COLO829 (cell line): Measurements from ENCODE around the gene SZRD1.

Experiments
- DNase-seq: peaks from one replicate; pipeline ENCODE4 v3.0.0; 2012; ENCODE audit warnings: low spot score

The SZRD1 gene

DNA sequence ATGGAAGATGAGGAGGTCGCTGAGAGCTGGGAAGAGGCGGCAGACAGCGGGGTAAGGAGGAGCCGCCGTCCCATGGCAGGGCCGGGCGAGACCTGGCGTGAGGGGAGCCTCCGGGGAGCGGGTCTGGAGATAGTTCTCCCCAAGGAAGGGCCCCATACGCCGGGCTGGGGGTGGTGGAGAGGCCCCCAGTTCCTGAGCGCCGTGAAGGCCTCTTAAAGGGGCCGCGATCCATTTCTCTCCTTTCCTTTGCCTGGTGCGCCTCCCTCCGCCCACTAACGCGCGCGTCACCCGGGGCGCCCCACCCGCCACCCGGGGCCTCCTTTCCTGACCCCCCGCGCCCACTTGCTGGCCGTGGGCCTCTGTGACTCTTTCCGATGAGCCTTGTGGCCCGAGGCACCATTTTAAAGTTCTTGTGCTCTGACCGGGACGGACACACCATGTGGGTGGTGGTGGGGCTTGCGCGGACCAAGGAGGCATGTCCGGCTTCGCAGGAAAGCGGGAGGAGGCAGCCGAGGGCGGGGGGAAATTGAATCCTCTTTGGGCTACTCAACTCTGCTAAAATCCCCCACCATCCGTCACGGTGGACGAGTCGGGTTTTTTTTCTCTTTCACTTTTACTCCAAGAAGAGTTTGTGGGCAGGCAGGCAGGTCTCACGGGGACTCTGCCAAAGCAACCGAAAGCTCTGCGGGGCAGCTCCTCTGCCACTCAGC is 371 bp downstream of the SZRD1 start:
- no peak for DNase-seq

DNA sequence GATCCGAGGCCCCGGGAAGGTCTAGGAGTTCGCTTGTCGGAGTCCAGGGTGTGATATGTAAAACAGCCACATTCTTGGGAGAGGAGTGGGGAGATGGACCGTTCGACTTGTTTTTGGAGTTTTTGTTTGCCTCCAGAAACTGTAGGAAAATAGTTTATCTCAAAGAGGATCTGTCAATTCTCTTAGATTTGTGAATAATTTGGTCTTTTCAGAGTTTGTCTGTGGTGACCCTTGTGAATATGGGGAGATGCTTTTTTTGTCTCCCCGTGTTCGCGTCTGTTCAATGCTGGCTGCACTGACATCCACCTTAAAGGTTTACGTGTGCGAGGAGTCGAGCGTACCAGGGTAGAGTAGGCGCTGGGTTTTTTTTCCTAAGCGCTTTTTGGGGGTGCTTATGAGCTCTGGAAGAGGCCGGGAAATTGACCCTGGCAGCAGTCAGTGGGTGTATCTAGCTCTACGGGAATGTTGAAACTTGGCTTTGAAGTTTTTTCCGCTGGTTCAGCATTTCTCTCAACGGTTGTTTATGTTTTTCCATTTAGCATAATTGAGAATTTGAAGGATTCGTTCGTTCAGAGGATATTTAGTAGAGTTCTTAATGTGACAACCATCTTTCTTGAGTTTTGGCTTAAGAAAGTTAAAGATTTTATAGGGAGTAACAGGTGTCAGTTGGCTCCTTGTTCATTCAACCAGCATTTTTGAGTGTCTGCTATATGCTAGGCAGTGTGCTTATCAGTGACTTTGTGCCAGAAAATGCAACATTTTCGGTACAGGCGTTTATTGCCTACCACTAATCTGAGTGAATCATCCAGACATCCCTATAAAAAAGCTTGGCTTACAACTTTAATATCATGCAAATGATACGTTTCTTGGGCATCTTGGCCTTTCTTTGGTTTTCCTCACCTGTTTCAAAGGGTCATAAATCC is 1.2 kb downstream of the SZRD1 start:
- no peak for DNase-seq

DNA sequence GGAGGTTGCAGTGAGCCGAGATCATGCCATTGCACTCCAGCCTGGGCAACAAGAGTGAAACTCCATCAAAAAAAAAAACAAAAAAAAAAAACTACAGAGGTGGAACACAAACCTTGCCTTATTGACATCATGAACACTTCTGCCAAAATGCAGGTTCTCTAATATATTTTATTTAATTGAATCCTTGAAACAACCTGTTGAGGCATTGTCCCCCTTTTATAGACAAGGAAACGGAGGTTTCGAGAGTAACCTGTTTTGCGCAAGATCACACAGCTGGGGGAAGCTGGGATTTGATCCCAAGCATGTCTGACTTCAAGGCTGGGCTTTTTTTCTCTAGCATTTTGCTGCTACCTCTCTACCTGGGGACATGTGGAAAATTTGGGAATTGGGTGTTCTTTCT is 2.8 kb downstream of the SZRD1 start:
- no peak for DNase-seq

DNA sequence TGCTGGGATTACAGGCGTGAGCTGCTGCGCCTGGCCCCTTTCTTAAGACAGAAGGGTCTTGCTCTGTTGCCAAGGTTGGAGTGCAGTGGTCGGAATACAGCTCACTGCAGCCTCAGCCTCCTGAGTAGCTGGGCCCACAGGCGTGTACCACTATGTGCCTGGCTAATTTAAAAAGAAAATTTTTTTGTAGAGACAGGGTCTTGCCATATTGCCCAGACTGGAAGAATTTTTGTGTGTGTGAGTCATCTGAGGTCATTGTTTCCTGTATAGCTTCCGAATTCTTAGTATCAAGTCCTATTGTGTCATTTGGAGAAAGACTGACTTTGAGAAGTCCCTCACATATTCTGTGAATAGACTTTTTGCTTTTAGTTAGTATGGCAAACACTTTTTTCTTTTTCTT is 4.7 kb downstream of the SZRD1 start:
- no peak for DNase-seq

DNA sequence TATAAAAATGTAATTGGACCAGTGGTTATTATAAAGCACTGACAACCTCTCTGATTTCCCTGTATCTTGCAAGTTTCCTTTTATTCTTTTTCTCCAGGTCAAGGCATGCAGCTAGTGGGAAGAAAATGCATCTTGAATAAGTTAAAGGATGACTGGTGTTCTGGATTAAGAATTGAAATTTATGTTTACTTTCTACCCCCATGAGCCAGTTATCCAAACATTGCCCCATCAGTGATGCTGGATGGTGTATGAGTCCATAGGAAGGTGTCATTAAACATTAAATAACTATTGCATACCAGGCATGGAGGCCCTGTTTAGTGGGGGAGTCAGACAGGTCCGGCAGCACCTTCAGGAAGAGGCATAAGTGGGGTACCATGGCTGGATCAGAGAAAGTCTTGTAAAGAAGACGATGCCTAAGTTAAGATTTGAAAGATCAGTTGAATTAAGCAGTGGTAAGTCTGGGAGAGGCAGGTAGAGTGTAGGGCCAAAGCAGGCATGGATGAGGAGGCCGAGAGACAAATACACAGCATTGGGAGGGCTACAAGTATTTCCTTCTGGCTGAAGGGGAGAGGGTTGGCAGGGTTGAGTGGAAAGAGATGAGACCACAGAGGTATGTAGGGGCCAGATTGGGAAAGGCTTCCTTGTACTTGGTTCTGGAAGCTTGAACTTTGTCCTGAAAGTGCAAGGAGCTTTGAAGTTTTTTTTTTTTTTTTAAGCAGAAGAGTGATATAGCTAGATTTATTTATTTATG is 5.7 kb downstream of the SZRD1 start:
- DNase-seq: no peak

DNA sequence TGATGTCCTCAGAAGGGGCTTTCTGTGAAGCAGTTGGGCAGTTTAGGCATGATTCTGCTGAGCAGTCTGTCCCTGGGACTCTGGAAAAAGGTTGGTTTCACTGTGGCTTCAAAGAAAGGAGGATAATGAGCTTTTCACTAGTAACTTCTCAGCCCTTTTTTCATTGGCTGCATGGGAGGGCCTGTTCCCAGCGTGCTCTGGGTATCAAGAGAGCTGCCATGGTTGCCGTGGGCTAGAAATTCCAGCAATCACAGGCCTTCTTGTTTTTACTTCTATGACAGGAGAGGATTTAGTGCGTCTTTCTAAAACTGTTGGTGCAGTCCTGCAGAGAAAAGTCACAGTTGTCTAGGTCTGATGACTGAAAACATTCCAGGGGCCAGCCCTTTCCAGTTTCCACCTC is 7.2 kb downstream of the SZRD1 start:
- no peak for DNase-seq

DNA sequence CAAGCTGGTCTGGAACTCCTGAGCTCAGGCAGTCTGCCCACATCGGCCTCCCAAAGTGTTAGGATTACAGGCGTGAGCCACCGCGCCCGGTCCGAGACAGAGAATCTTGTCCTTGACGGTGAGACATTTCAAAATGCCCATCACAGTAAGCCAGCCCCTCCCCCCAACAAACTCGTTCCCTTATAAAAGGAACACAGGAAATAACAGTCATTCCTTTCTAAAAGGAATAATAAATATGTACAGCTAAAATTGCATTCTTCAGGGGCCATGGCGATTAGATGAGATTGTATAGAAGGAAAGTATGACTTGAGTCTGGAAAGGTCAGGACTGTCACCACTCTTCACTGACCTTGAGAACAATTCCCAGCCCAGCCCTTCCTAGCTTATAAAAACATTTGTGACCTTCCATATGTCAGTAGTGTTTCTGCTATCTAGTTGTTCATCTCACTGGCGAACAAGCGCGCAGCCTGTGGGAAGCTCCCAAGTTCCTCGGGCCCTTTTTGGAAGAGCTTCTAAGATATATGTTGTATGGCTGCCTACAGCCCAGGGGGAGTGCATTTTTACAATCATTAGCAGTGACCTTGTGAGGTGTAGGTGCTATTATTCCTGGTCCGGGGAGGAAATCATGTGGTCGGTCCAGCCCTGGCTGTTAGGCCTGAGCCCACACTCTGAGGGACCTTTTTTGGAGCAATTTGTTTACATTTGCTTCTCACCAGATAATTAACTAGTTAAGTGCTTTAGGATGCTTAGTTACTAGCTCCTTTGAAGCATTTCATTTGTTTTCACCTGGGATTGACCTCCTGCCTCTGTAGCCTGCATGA is 8.7 kb downstream of the SZRD1 start:
- DNase-seq: no peak

DNA sequence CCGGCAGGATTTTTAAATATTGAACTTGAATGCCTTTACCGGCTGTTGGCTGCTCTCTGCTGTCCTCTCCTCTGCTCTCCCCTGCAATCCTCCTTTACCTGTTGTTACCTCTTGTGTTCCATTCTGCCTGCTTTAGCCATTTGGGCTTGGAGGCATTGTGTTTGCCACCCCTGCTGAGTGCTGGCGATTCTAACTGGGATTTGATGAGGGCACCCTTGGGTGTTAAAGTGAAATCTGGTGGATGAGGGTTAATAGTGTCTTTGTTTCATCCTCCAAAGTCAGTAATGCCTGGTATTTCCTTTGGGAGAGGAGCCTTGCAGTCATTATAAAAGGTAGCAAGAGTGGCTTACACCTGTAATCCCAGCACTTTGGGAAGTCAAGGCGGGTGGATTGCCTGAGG is 9.9 kb downstream of the SZRD1 start:
- no peak for DNase-seq

DNA sequence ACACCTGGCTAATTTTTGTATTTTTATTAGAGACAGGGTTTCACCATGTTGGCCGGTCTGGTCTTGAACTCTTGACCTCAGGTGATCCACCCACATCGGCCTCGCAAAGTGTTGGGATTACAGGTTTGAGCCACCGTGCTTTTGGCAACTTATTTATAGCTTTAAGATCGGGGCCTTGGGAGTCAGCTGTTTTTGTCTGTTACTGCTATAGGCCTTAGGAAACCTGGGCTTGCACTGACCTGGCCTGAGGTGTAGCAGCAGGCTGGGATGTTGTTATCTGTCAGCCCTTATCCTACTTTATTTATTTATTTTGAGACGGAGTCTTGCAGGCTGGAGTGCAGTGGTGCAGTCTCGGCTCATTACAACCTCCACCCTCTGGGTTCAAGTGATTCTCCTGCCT is 11.4 kb downstream of the SZRD1 start:
- no peak for DNase-seq

DNA sequence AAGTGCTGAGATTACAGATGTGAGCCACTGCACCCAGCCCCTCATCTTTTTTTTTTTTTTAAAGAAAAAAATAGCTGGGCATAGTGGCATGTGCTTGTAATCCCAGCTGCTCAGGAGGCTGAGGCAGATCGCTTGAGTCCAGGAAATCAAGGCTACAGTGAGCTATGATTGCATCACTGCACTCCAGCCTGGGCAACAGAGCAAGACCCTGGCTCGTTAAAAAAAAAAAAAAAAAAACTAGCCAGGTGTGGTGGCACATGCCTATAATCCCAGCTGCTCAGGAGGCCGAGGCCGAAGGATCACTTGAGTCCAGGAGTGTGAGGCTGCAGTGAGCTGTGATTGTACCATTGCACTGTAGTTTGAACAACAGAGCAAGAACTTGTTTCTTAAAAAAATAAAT is 13.8 kb downstream of the SZRD1 start:
- DNase-seq: no peak

DNA sequence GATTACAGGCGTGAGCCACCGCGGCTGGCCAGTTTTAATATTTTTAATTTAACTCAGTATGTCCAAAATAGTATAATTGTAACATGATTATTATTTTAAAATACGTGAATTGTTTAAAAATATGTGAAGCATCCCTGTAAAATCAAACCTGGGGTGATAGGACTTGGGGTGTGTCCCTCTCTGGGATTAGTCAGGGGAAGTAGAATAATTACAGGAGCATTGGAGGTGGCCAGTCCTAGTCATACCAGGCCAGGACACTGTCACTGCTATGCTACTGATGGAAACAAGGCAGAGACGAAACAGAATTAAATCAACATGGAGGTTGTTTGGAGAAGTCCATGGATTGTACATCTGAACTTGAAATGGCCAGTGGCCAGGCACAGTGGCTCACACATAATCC is 16.8 kb downstream of the SZRD1 start:
- no peak for DNase-seq

DNA sequence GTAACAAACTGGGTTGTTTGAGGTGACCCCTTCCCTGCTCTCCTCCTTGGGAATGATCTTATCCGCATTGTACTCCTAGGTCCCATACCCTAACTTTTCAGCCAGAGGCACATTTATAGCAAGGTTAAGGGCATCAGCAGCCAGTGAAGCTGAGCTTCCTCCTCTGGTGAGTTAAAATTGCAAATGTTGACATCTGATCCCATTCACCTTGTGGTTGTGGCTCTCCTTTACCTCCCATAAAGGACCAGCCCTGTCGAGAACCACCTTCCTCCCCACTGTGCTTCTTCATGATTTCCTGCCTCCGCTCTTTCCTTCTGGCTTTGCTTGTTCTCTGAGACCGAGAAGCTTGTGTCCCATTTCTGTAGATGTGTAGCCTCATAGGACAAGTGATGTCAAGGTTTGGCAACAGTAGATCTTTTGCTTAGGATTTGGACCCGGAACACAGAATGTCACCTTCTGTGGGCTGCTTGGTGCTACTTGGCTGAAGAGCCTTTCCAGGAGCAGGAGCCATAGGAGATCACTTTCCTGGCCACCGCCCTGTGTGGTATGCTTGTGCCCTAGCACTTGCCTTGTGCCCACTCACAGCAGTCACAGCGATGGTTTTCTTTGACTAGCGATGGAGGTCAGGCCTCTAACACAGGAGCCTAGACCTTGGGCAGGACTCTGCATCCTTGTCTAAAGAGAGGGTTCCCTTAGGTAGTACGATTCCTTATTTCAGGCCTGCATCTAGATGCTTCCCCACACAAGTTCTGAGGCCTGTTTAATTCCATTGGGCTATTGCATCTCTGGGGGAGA is 18.8 kb downstream of the SZRD1 start:
- no peak for DNase-seq

DNA sequence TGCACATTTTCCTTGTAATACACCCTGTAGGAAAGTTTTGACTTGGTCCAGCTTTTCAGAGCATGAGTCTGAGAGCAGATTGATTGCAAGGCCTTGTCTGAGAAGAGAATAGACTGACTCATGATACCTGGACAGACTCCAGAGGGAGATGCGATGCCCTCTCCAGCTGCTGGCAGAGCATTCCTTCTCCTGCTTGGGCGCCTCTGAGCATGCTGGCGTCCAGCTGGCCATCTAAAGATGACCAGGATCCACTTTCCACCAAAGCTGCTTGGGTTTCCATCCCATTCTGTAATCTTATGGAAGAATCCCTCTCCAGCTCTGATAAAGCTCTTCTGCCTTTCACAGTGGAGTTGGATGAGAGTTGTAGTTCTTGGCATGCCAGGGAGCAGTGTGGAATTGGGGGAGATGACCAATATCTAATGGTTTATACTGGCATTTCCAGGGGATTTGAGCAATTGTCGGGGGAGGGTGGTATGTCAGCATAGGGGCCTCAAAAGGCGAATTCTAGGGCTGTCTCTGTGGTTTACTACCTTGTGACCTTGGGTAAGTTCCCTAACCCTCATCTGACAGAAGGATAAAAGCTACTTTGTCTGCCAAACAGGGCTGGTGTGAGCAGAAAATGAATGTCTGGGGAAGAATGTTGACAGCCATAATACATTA is 19.5 kb downstream of the SZRD1 start:
- DNase-seq: no peak

DNA sequence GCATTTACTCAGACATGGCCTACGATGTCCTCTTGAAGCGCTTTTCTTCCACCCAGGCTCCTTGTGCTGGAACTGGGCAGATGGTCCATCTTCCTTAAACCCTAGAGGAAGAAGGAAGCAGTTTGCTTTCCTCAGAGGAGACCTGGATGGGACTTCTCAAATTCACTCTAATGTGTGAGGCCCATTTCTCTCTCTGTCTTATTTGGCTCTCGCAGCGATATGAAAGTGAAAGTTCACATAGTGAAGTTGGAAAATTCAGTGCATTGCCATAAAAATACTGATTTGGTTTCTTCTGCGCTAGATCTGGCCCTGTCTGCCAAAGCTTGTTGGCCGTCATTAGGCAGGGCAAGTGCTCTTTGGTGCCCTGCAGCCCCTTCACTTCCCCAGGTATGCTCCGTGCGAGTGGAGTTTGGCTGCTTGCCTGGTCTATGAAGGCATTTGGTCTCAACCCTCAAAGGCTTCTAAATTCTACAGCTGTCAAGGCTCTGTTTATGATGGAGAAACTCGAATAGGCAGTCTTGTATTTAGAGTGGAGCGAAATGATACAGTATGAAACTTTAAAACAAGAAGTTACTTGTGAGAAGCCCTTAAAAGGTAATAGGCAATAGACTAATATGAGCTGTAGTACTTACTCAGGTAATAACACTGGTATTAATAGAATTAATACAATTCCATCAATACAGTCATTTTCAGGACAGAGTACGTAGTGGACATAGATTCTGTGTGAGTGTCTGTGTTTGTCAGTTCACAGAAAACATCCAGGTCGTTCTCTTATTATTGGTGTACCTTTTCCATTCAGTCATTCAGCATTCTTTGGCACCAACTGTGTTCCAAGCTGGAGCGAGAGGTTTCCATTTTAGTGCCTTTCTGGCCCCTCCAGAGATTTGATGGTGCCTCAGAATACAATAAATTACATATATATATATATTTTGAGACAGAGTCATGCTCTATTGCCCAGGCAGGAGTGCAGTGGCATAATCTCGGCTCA is 20.5 kb downstream of the SZRD1 start:
- DNase-seq: no peak

DNA sequence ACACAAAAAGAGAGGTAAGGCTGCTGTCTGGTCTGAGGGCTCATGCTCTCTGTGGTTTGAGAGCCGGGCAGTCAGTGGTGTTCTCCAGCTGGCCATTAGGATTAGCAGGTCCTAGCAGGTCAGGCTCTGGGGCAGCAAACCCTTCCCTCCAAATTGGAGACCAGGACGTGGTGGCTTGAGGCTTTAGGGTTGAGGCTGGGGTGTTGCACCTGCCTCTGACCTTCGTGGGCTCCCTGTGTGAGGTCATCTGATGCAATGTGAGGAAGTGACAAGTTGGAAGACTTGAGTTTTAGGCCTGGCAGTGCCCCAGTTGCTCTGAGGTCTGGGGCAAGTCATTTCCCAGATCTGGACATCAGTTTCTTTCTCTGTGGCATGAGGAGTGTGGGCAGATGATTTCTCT is 24.4 kb downstream of the SZRD1 start:
- DNase-seq: no peak

DNA sequence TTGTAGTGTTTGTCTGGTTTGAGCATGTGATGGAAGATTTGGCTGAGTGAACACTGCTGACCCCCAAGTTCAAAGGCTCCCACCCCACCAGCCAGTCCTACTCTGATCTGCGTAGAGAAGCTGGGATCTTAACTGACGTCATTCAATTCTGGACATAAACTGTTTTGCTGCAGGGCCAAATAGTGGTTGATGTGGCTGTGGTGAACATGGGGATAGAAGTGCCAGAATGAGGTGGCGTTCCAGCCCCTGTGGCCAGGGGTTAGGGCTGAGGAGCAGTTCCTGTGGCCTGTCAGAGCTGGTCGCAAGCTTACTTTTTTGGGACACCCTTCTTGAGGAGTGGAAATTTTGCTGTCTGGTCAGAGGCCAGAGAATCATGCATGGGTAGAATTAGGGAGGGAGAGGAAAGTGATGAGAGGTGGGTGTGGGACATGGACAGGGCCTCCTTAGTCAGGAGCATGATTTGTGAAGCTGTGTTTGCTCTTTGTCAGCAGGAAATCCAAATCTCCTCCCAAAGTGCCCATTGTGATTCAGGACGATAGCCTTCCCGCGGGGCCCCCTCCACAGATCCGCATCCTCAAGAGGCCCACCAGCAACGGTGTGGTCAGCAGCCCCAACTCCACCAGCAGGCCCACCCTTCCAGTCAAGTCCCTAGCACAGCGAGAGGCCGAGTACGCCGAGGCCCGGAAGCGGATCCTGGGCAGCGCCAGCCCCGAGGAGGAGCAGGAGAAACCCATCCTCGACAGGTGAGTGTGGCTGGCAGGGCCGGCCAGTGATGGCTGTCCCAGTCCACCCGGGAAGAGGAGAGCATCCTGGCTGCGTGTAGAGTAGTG is 25.9 kb downstream of the SZRD1 start:
- DNase-seq: no peak

DNA sequence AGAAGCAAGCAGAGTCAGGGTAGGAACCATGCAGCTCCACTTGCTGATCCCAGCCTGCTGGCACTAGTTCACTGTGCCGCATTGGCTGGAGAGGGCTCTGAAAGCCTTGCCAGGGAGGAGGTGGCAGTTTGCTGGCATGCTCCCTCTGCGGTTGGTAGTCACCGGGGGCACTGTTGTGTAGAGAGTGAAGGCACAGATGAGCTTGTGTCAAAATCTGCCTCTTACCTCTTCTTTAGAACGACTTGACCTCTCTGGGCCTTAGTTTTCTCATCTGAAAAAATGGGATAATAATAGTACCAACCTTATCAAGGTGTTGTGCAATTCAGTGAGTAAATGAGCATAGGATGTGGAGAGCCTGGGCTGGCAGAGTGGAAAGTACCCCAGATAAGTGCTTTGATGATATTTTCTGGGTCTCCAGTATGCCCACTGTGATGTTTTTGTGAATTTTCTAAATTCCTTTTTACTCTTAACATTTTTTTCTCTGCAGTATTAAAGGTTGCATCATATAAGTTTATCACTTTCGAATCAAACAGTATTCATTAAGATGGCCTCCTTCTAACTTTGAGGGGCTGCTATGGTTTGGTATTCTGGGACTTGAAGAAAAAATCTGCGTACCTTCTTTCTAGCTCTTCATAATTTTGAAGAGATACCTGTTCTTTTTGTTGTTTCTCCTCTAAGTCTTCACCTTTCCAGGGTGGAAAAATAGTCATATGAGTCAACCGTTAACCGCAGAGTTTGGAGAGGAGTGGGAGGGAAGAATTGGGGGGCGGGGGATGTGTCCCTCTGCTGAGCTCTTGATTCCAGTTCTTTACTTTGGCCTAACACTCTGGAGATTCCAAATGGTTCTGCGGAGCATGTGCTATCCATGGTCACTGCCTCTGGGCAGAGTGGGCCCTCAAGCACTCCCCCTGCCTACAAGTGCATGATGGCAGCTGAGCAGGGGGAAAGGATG is 26.8 kb downstream of the SZRD1 start:
- DNase-seq: no peak
